ENCODE data around the gene SMARCC2. TPM values are rescaled to one million over a fixed set of nuclear protein-coding genes. Genes with fewer than 3 reads are reported as not detected.

Gene SMARCC2
- total RNA-seq, 4 donors from 2014 or later: 65.5 to 101 (median 82.1) TPM

- TF ChIP-seq CTCF (IDR thresholded peaks at IDR 0.05): peak in 1 of 3 donors; percentile 14
- ATAC-seq (ENCODE audit: low FRiP score) (peak; percentile 61), DNase-seq (ENCODE audit: low spot score) (peak; percentile 85)
Observed at GRCh38 chr12:56189918-56190694, 823 bp upstream of the SMARCC2 start.

GRCh38 chr12:56188778-56189098, 545 bp downstream of the SMARCC2 start:
- TF ChIP-seq CTCF (IDR thresholded peaks at IDR 0.05): no peak
- ATAC-seq (ENCODE audit: low FRiP score) (no peak), DNase-seq (ENCODE audit: low spot score) (no peak)

GRCh38 chr12:56188131-56188777, 1.0 kb downstream of the SMARCC2 start:
- DNase-seq (ENCODE audit: low spot score) (no peak), ATAC-seq (ENCODE audit: low FRiP score) (no peak)

GRCh38 chr12:56186957-56187356, 2.3 kb downstream of the SMARCC2 start:
- ATAC-seq (ENCODE audit: low FRiP score) (no peak), DNase-seq (ENCODE audit: low spot score) (no peak)
- TF ChIP-seq CTCF (IDR thresholded peaks at IDR 0.05): no peak

More at GRCh38 chr12:56188131-56188777, 1.0 kb downstream of the SMARCC2 start:
- TF ChIP-seq CTCF (IDR thresholded peaks at IDR 0.05): no peak

GRCh38 chr12:56178347-56178746, 10.9 kb downstream of the SMARCC2 start:
- ATAC-seq (ENCODE audit: low FRiP score) (no peak), DNase-seq (ENCODE audit: low spot score) (no peak)
- no peak for TF ChIP-seq CTCF (IDR thresholded peaks at IDR 0.05)

GRCh38 chr12:56172839-56173238, 16.4 kb downstream of the SMARCC2 start:
- ATAC-seq (ENCODE audit: low FRiP score): no peak
- DNase-seq (ENCODE audit: low spot score): no peak
- TF ChIP-seq CTCF (IDR thresholded peaks at IDR 0.05): no peak
